ENCODE measurements around the gene GPR75. TPM values are rescaled to one million over a fixed set of nuclear protein-coding genes. Genes with fewer than 3 reads are reported as not detected.

The GPR75 gene
- total and polyA plus RNA-seq, 2 of the 13 experiments (the other 11 are each of a cell fraction or from before 2014, with no cell fraction given) = 3.3 to 4.1 TPM

DNA sequence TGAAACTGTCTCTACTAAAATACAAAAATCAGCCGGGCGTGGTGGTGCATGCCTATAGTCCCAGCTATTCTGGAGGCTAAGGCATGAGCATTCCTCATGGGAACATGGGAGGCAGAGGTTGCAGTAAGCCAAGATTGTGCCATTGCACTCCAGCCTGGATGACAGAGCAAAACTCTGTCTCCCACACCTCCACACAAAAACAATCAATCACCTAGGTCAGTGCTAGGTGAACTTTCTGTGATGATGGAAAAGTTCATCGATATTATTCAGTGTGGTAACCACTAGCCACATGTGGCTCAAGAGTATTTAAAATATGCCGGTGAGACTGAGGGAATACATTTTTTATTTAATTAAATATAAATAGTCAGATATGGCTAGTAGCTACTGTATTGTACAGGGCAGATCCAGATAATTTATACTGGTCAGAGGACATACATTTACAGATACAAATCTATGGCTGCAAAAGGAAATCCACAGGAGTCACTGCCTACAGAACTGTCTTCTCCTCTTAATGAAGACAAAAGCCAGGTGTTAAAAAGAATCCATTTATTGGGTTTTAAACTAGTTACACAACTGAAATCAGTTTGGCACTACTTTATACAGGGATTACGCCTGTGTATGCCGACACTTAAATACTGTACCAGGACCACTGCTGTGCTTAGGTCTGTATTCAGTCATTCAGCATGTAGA, 3.9 kb upstream of the GPR75 start:
- no peak overlapping the region for H3K27ac ChIP-seq (ENCODE audit: extremely low read length, insufficient read depth, low read length)
- H3K4me3 ChIP-seq (replicated peaks in 1 of 3; ENCODE audit: insufficient read depth in 1 of 3, low read depth in 2 of 3, low read length in 3 of 3) = no peak overlapping the region
- ATAC-seq = no peak

DNA sequence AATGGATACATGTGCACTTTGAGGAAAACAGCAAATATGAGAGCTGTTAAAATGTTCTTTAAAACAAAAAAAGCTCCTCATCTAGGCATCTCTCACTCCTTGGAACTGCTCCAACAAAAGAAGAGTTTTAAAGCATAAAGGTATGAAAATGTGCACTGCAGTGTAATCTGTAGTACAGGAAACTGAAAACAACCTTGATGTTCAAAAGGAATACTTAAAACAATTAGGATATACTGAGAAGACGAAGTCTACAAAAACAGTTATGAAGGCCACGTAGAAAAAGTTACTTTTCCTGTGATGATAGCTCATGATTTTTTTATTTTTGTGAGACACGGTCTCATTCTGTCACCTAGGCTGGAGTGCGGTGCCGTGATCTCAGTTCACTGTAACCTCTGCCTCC, 2.1 kb upstream of the GPR75 start:
- POLR2A ChIA-PET = no interaction called here
- H3K79me2 ChIP-seq (ENCODE audit: insufficient read depth, low read length) = no peaks in the 10 kb centered on the region
- DNase-seq (ENCODE audit: low spot score) = no peak
- in situ Hi-C loops (cut with HindIII; ENCODE audit: extremely low pct_ligation_motif_present, low pct_unique_long_range_greater_than_20kb) = no loop called here
- no peaks in the 10 kb centered on the region for H4K20me1 ChIP-seq (ENCODE audit: insufficient read depth, low read length)
- no peaks in the 10 kb centered on the region for H3K27me3 ChIP-seq (ENCODE audit: control insufficient read depth in 1 of 2, insufficient read depth in 2 of 2, low read length in 2 of 2)
- H3K9me3 ChIP-seq (ENCODE audit: low read length) = no peaks in the 10 kb centered on the region
- no peak overlapping the region for H3K4me3 ChIP-seq (replicated peaks in 1 of 3; ENCODE audit: insufficient read depth in 1 of 3, low read depth in 2 of 3, low read length in 3 of 3)
- peaks cover 11 to 26% of the 10 kb centered on the region in 2 experiments; a peak in 4 of 5 replicates for H3K36me3 ChIP-seq (replicated peaks in 1 of 2; ENCODE audit: control insufficient read depth in 1 of 2, insufficient read depth in 2 of 2, low read length in 2 of 2)
- ATAC-seq = no peak
- TF ChIP-seq SYNCRIP (IDR thresholded peaks at IDR 0.05; ENCODE audit: insufficient read depth, low read depth, low read length) = no peak
- TF ChIP-seq ZNF101 (CRISPR knock-in tag; IDR thresholded peaks at IDR 0.05; ENCODE audit: borderline replicate concordance, low read depth) = no peak
- TF ChIP-seq ZNF841 (CRISPR knock-in tag; IDR thresholded peaks at IDR 0.05; ENCODE audit: borderline replicate concordance) = no peak
- no peak for TF ChIP-seq CBX5 (CRISPR knock-in tag; IDR thresholded peaks at IDR 0.05; ENCODE audit: borderline replicate concordance)
- TF ChIP-seq ZNF431 (CRISPR knock-in tag; IDR thresholded peaks at IDR 0.05; ENCODE audit: borderline replicate concordance, low read depth) = no peak
- TF ChIP-seq, protein P1, sequence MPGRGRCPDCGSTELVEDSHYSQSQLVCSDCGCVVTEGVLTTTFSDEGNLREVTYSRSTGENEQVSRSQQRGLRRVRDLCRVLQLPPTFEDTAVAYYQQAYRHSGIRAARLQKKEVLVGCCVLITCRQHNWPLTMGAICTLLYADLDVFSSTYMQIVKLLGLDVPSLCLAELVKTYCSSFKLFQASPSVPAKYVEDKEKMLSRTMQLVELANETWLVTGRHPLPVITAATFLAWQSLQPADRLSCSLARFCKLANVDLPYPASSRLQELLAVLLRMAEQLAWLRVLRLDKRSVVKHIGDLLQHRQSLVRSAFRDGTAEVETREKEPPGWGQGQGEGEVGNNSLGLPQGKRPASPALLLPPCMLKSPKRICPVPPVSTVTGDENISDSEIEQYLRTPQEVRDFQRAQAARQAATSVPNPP (CRISPR knock-in tag; IDR thresholded peaks at IDR 0.05) = no peak
- TF ChIP-seq, protein P2, sequence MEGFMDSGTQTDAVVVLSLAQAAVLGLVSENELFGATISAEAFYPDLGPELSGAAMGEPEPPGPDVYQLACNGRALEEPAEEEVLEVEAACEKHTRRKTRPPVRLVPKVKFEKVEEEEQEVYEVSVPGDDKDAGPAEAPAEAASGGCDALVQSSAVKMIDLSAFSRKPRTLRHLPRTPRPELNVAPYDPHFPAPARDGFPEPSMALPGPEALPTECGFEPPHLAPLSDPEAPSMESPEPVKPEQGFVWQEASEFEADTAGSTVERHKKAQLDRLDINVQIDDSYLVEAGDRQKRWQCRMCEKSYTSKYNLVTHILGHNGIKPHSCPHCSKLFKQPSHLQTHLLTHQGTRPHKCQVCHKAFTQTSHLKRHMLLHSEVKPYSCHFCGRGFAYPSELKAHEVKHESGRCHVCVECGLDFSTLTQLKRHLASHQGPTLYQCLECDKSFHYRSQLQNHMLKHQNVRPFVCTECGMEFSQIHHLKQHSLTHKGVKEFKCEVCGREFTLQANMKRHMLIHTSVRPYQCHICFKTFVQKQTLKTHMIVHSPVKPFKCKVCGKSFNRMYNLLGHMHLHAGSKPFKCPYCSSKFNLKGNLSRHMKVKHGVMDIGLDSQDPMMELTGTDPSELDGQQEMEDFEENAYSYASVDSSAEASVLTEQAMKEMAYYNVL (CRISPR knock-in tag; IDR thresholded peaks at IDR 0.05; ENCODE audit: borderline replicate concordance) = no peak
- TF ChIP-seq GFI1 (CRISPR knock-in tag; IDR thresholded peaks at IDR 0.05; ENCODE audit: borderline replicate concordance) = no peak
- TF ChIP-seq ZNF788 (CRISPR knock-in tag; IDR thresholded peaks at IDR 0.05; ENCODE audit: borderline replicate concordance) = no peak
- no peak for TF ChIP-seq FOXA3 (CRISPR knock-in tag; IDR thresholded peaks at IDR 0.05)
- TF ChIP-seq SRSF4 (IDR thresholded peaks at IDR 0.05; ENCODE audit: low read depth, low read length, poor library complexity, severe bottlenecking) = no peak
- TF ChIP-seq, protein P3, sequence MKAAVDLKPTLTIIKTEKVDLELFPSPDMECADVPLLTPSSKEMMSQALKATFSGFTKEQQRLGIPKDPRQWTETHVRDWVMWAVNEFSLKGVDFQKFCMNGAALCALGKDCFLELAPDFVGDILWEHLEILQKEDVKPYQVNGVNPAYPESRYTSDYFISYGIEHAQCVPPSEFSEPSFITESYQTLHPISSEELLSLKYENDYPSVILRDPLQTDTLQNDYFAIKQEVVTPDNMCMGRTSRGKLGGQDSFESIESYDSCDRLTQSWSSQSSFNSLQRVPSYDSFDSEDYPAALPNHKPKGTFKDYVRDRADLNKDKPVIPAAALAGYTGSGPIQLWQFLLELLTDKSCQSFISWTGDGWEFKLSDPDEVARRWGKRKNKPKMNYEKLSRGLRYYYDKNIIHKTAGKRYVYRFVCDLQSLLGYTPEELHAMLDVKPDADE (CRISPR knock-in tag; IDR thresholded peaks at IDR 0.05) = no peak
- no peak overlapping the region for H3K9ac ChIP-seq (ENCODE audit: insufficient read depth, low read depth, low read length)
- H3K27ac ChIP-seq (ENCODE audit: extremely low read length, insufficient read depth, low read length) = no peak overlapping the region
- H3K4me2 ChIP-seq (ENCODE audit: low read depth, low read length) = no peak overlapping the region
- no peaks in the 10 kb centered on the region for H3K4me1 ChIP-seq (ENCODE audit: insufficient read depth, low read length)
- no peak overlapping the region for H2AFZ ChIP-seq (ENCODE audit: low read length)
- whole genome bisulfite sequencing (ENCODE audit: low lambda C conversion rate) = 98% methylated on average over 5 of the region's 5 CpGs
- CTCF ChIA-PET (ENCODE audit: low intra/inter-chr PET ratio, low total read pairs) = no interaction called here
- no peak for FAIRE-seq
- intact Hi-C loops (cut with micrococcal nuclease; ENCODE audit: unreplicated experiment) = no loop called here
- BruUV-seq (replicated peaks) = no TSS peak

More for the DNA sequence above, 3.9 kb upstream of the GPR75 start:
- H2AFZ ChIP-seq (ENCODE audit: low read length) = no peak overlapping the region
- WGBS (ENCODE audit: low lambda C conversion rate) = 96% methylated on average over 6 of the region's 6 CpGs
- H3K4me2 ChIP-seq (ENCODE audit: low read depth, low read length) = no peak overlapping the region
- no peaks in the 10 kb centered on the region for H3K4me1 ChIP-seq (ENCODE audit: insufficient read depth, low read length)
- ChIA-PET CTCF (ENCODE audit: low intra/inter-chr PET ratio, low total read pairs) (no interaction called here), POLR2A (no interaction called here)
- TF ChIP-seq KDM6A (CRISPR knock-in tag; IDR thresholded peaks at IDR 0.05; ENCODE audit: low read depth) (no peak), PLRG1 (conservative IDR thresholded peaks at IDR 0.05) (no peak), ATAD3A (CRISPR knock-in tag; IDR thresholded peaks at IDR 0.05) (no peak)
- H3K9me3 ChIP-seq (ENCODE audit: low read length) = no peaks in the 10 kb centered on the region
- DNase-seq (ENCODE audit: low spot score) (no peak), FAIRE-seq (no peak)
- no peaks in the 10 kb centered on the region for H4K20me1 ChIP-seq (ENCODE audit: insufficient read depth, low read length)
- in situ Hi-C loops (cut with HindIII; ENCODE audit: extremely low pct_ligation_motif_present, low pct_unique_long_range_greater_than_20kb) = no loop called here
- H3K36me3 ChIP-seq (replicated peaks in 1 of 2; ENCODE audit: control insufficient read depth in 1 of 2, insufficient read depth in 2 of 2, low read length in 2 of 2) = peaks cover 21 to 40% of the 10 kb centered on the region in 2 experiments
- H3K9ac ChIP-seq (ENCODE audit: insufficient read depth, low read depth, low read length) = no peak overlapping the region
- no peaks in the 10 kb centered on the region for H3K27me3 ChIP-seq (ENCODE audit: control insufficient read depth in 1 of 2, insufficient read depth in 2 of 2, low read length in 2 of 2)
- intact Hi-C loops (cut with micrococcal nuclease; ENCODE audit: unreplicated experiment) = no loop called here
- no peaks in the 10 kb centered on the region for H3K79me2 ChIP-seq (ENCODE audit: insufficient read depth, low read length)
- BruUV-seq (replicated peaks) = no TSS peak
